HCT116 (cell line): ENCODE results near the gene KCTD1. TPM values are rescaled to one million over a fixed set of nuclear protein-coding genes. Genes with fewer than 3 reads are reported as not detected.
A peak's percentile ranks its signal among the peaks of the same experiment; 100 is the strongest.

Experiments
- ATAC-seq: fragments of 200-7000 bp; cut with Tn5 transposase; 2 replicates; pipeline ENCODE4 v1.9.1; 2020; ENCODE audit warnings: mild to moderate bottlenecking, moderate library complexity
- BruUV-seq: library from RNA; stranded (reverse); fragments of 400-500 nt; replicated peaks from 2 replicates; lab custom pipeline; 2021; lab: Mats Ljungman, UMichigan
- CTCF ChIA-PET: fragments of 300-600 bp; sonication (Branson Sonifier 250); formaldehyde crosslinking; loops from one replicate; lab custom pipeline; 2021; ENCODE audit warnings: antibody characterized with exemption; lab: Charles Lee
- POLR2A ChIA-PET: fragments of 300-600, 350-600 bp; sonication (Branson Sonifier 250); formaldehyde crosslinking; loops from one replicate; lab custom pipeline; 2021; ENCODE audit warnings: antibody characterized with exemption; lab: Charles Lee
- RAD21 ChIA-PET, 2 experiments: fragments of 300-600 bp; sonication (Branson Sonifier 250); formaldehyde crosslinking; loops; one replicate each; lab custom pipeline; 2023; ENCODE audit warnings: low total read pairs in 2 of 2; ENCODE audit not compliant: uncharacterized antibody in 2 of 2, unreplicated experiment in 2 of 2, low non-redundant PET in 1 of 2; lab: Charles Lee
- DNase-seq: peaks from one replicate; pipeline ENCODE4 v3.0.0-alpha.2; 2010; ENCODE audit warnings: low read depth, low spot score
- H2AFZ ChIP-seq: fragments of 200-600 bp; shearing (Covaris generic), sonication (generic); 2 replicates; pipeline ENCODE4 v1.6.1; 2017; ENCODE audit warnings: low read depth, mixed run types, mixed read lengths, antibody characterized with exemption, low read length; ENCODE audit not compliant: poor library complexity, severe bottlenecking
- H3K27ac ChIP-seq: 2 replicates; pipeline ENCODE4 v1.5.1; 2012; ENCODE audit warnings: low read depth, low read length
- H3K27me3 ChIP-seq: fragments of 200-600 bp; sonication (generic); 2 replicates; pipeline ENCODE4 v1.6.1; 2016; ENCODE audit warnings: mixed run types, low read length, mixed read lengths; ENCODE audit not compliant: insufficient read depth
- H3K36me3 ChIP-seq, 2 experiments: fragments of 200-500 bp in 1 of 2; fragments of 200-600 bp in 1 of 2; sonication (Bioruptor generic) in 1 of 2; sonication (generic) in 1 of 2; 2 replicates each; pipeline versions ENCODE4 v1.5.1 to v1.6.1; 2014 to 2016; ENCODE audit warnings: low read length in 2 of 2, inconsistent platforms in 1 of 2, mixed read lengths in 1 of 2, mixed run types in 1 of 2; ENCODE audit not compliant: insufficient read depth in 2 of 2, control insufficient read depth in 1 of 2
- H3K4me1 ChIP-seq, 2 experiments: fragments of 200-600 bp in 1 of 2; sonication (generic) in 1 of 2; 2 replicates each; pipeline versions ENCODE4 v1.5.1 to v1.6.1; 2012 to 2017; ENCODE audit warnings: low read length in 2 of 2, inconsistent platforms in 1 of 2, mild to moderate bottlenecking in 1 of 2, mixed read lengths in 1 of 2, mixed run types in 1 of 2, moderate library complexity in 1 of 2; ENCODE audit not compliant: insufficient read depth in 2 of 2, control insufficient read depth in 1 of 2
- H3K4me2 ChIP-seq: fragments of 200-600 bp; sonication (generic); 2 replicates; pipeline ENCODE4 v1.6.1; 2017; ENCODE audit warnings: mixed run types, low read length, mixed read lengths
- H3K4me3 ChIP-seq, 2 experiments: fragments of 200-600 bp in 1 of 2; sonication (generic) in 1 of 2; replicated peaks in 1 of 2; 2 replicates each; pipeline ENCODE4 v1.5.1; 2011 to 2016; ENCODE audit warnings: low read length in 2 of 2, control low read depth in 1 of 2, low read depth in 1 of 2, mild to moderate bottlenecking in 1 of 2, mixed read lengths in 1 of 2, mixed run types in 1 of 2
- H3K79me2 ChIP-seq: fragments of 200-600 bp; sonication (generic); 2 replicates; pipeline ENCODE4 v1.6.1; 2017; ENCODE audit warnings: mild to moderate bottlenecking, mixed run types, low read length, moderate library complexity, mixed read lengths; ENCODE audit not compliant: insufficient read depth
- H3K9ac ChIP-seq: fragments of 200-600 bp; sonication (generic); 2 replicates; pipeline ENCODE4 v1.6.1; 2016; ENCODE audit warnings: low read length, mixed read lengths
- H3K9me2 ChIP-seq: fragments of 200-600 bp; sonication (generic), shearing (Covaris generic); 2 replicates; pipeline ENCODE4 v1.6.1; 2017; ENCODE audit warnings: mixed run types, mild to moderate bottlenecking, moderate library complexity; ENCODE audit not compliant: insufficient read depth
- H3K9me3 ChIP-seq, 2 experiments: fragments of 200-500 bp in 1 of 2; fragments of 200-600 bp in 1 of 2; sonication (Bioruptor generic) in 1 of 2; sonication (generic) in 1 of 2; 2 replicates each; pipeline ENCODE4 v1.6.1; 2014 to 2017; ENCODE audit warnings: low read length in 2 of 2, mixed read lengths in 2 of 2, inconsistent platforms in 1 of 2, low read depth in 1 of 2, mild to moderate bottlenecking in 1 of 2, mixed run types in 1 of 2, moderate library complexity in 1 of 2; ENCODE audit not compliant: control insufficient read depth in 1 of 2, insufficient read depth in 1 of 2
- H4K20me1 ChIP-seq: fragments of 200-600 bp; sonication (generic), shearing (Covaris generic); 2 replicates; pipeline ENCODE4 v1.6.1; 2017; ENCODE audit warnings: mixed run types, mild to moderate bottlenecking, moderate library complexity; ENCODE audit not compliant: insufficient read depth
- CBX3 ChIP-seq: IDR thresholded peaks from 2 replicates; pipeline ENCODE4 v1.6.1; 2012; ENCODE audit warnings: low read depth
- EGR1 ChIP-seq: IDR thresholded peaks from 2 replicates; pipeline ENCODE4 v1.6.1; 2012; ENCODE audit warnings: low read depth
- SIN3A ChIP-seq: IDR thresholded peaks from 2 replicates; pipeline ENCODE4 v1.6.1; 2012; ENCODE audit warnings: low read depth
- SP1 ChIP-seq: IDR thresholded peaks from 2 replicates; pipeline ENCODE4 v1.6.1; 2012; ENCODE audit warnings: low read depth
- TCF7L2 ChIP-seq: IDR thresholded peaks from 2 replicates; pipeline ENCODE4 v1.7.0; 2011; ENCODE audit warnings: borderline replicate concordance, inconsistent platforms; ENCODE audit not compliant: insufficient read depth, insufficient read length; ENCODE audit errors: extremely low read depth
- ZBTB33 ChIP-seq: IDR thresholded peaks from 2 replicates; pipeline ENCODE4 v1.6.1; 2011; ENCODE audit warnings: mild to moderate bottlenecking, low read length, moderate library complexity; ENCODE audit not compliant: insufficient replicate concordance; ENCODE audit errors: extremely low read depth
- intact Hi-C: fragments of 100-400 bp; cut with micrococcal nuclease; formaldehyde crosslinking; loops from 2 replicates; pipeline ENCODE4 v1.10.0; 2022
- total RNA-seq: library from RNA; stranded (reverse); gene quantifications from one replicate; pipeline ENCODE4 v1.2.1, GENCODE V29; 2021; ENCODE audit not compliant: unreplicated experiment
- TF ChIP-seq, protein P1 (sequence below): IDR thresholded peaks from 2 replicates; pipeline ENCODE4 v1.6.1; 2012

KCTD1 gene
- total RNA-seq, 1 experiment from 2014 or later: 16.8 TPM

GRCh38 chr18:26540043-26540628 is 8.2 kb downstream of the KCTD1 start:
- H3K4me3 ChIP-seq: no peak overlapping the region
- ChIA-PET POLR2A (no interaction called here), RAD21 (no interaction called here), CTCF (no interaction called here)
- ATAC-seq (no peak), DNase-seq (no peak)
- H2AFZ ChIP-seq: no peak overlapping the region
- no peak overlapping the region for H3K27ac ChIP-seq
- H3K9me3 ChIP-seq: no peaks in the 10 kb centered on the region
- H3K4me1 ChIP-seq: peaks cover 19 to 44% of the 10 kb centered on the region in 2 experiments
- no peaks in the 10 kb centered on the region for H4K20me1 ChIP-seq
- intact Hi-C loops: no loop called here
- no peaks in the 10 kb centered on the region for H3K9me2 ChIP-seq
- peak overlapping the region; percentile 32 for H3K4me2 ChIP-seq
- no peak overlapping the region; the same call in 1 of the 2 replicates for H3K9ac ChIP-seq
- TF ChIP-seq CBX3: no peak
- no peaks in the 10 kb centered on the region for H3K27me3 ChIP-seq
- H3K79me2 ChIP-seq: peaks cover 37% of the 10 kb centered on the region
- no TSS peak for BruUV-seq
- H3K36me3 ChIP-seq: no peaks in the 10 kb centered on the region

DNA sequence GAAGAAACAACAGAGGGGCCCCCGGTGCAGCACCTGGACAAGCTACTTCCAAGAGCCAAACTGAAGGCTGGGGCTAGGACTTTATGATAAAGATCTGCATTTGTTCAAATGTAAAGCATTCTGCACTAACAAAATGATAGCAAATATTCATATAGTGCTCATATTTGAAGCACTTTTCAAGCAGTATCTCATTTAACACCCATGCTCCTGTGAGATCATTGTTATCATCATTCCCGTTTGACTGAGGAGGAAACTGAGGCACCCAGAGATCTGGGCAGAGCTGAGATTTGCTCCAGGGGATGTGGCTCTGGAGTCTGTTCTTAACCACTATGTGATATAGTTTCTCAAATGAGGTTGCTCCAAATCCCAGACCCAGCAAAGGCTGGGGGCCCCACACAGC is 9.8 kb downstream of the KCTD1 start:
- Histone ChIP-seq H3K27ac (no peak overlapping the region), H3K9ac (no peak overlapping the region), H3K4me2 (no peak overlapping the region), H3K4me1 (peaks cover 19 to 45% of the 10 kb centered on the region in 2 experiments), H3K4me3 (no peak overlapping the region), H3K9me2 (no peaks in the 10 kb centered on the region), H3K9me3 (no peaks in the 10 kb centered on the region), H4K20me1 (no peaks in the 10 kb centered on the region), H2AFZ (no peak overlapping the region), H3K36me3 (no peaks in the 10 kb centered on the region), H3K27me3 (no peaks in the 10 kb centered on the region), H3K79me2 (peaks cover 24% of the 10 kb centered on the region)
- DNase-seq (no peak), ATAC-seq (no peak)
- TF ChIP-seq EGR1: no peak
- no peak for TF ChIP-seq SP1
- no peak for TF ChIP-seq SIN3A
- TF ChIP-seq TCF7L2: no peak
- TF ChIP-seq, protein P1, sequence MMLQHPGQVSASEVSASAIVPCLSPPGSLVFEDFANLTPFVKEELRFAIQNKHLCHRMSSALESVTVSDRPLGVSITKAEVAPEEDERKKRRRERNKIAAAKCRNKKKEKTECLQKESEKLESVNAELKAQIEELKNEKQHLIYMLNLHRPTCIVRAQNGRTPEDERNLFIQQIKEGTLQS: no peak
- no peak for TF ChIP-seq ZBTB33
- intact Hi-C loops: loop anchor here (5.0 kb wide), 1 partner anchor 41 kb away; no protein-coding TSS in a partner anchor
- ChIA-PET RAD21 (no interaction called here), POLR2A (interaction anchor here (0.6 kb wide), 1 partner anchor 11 kb away, joined by 3 read pairs; no protein-coding TSS in a partner anchor), CTCF (no interaction called here)
- BruUV-seq: no TSS peak
